Epidermal melanocyte (primary cell): ENCODE measurements around the gene ANKRD16.
A peak's percentile ranks its signal among the peaks of the same experiment; 100 is the strongest.
"Not testable (repeated sequence)": the region's sequence is repeated elsewhere in the genome, so short reads cannot be mapped to it uniquely, and the experiment has no call there.

Source experiments
- DNase-seq: peaks from one replicate; pipeline ENCODE4 v3.0.0; 2011; ENCODE audit warnings: low spot score; ENCODE audit not compliant: insufficient read length

ANKRD16 gene

GRCh38 chr10:5889624-5890451 is at the start of gene ANKRD16, which contains the start of gene FBH1:
Gene ANKRD16 (minus strand): TSS chr10:5889893. CDS start chr10:5889354, 539 bp downstream.
Gene FBH1 (plus strand): TSS chr10:5890243. CDS start chr10:5890346, 103 bp downstream.
- DNase-seq = peak; percentile 86

- no peak for DNase-seq
Observed at GRCh38 chr10:5938291-5938690, 48.6 kb upstream of the ANKRD16 start.

- no peak for DNase-seq
Observed at GRCh38 chr10:5937016-5937415, 47.3 kb upstream of the ANKRD16 start.

GRCh38 chr10:5935628-5936027 is 45.9 kb upstream of the ANKRD16 start:
- no peak for DNase-seq

GRCh38 chr10:5933909-5934546 is 44.3 kb upstream of the ANKRD16 start:
- DNase-seq = no peak

GRCh38 chr10:5932345-5932744 is 42.7 kb upstream of the ANKRD16 start:
- no peak for DNase-seq

- no peak for DNase-seq
Observed at GRCh38 chr10:5930272-5930671, 40.6 kb upstream of the ANKRD16 start.

- DNase-seq = peak; percentile 34
Observed at GRCh38 chr10:5929442-5929841, 39.7 kb upstream of the ANKRD16 start.

GRCh38 chr10:5927306-5927705 is 37.6 kb upstream of the ANKRD16 start:
- no peak for DNase-seq

- DNase-seq = no peak
Observed at GRCh38 chr10:5924889-5925288, 35.2 kb upstream of the ANKRD16 start.

- no peak for DNase-seq
Observed at GRCh38 chr10:5921746-5922145, 32.1 kb upstream of the ANKRD16 start.

GRCh38 chr10:5919568-5919967 is 29.9 kb upstream of the ANKRD16 start:
- DNase-seq = no peak

GRCh38 chr10:5918763-5919162 is 29.1 kb upstream of the ANKRD16 start:
- DNase-seq = no peak

- no peak for DNase-seq
Observed at GRCh38 chr10:5917305-5917704, 27.6 kb upstream of the ANKRD16 start.

GRCh38 chr10:5915451-5915850 is 25.8 kb upstream of the ANKRD16 start:
- no peak for DNase-seq

- DNase-seq = no peak
Observed at GRCh38 chr10:5913736-5914135, 24.0 kb upstream of the ANKRD16 start.

GRCh38 chr10:5911670-5912069 is 22.0 kb upstream of the ANKRD16 start:
- DNase-seq = no peak

GRCh38 chr10:5910323-5911100 is 20.8 kb upstream of the ANKRD16 start:
- no peak for DNase-seq

GRCh38 chr10:5908676-5909075 is 19.0 kb upstream of the ANKRD16 start:
- not testable (repeated sequence) for DNase-seq

GRCh38 chr10:5906651-5907050 is 17.0 kb upstream of the ANKRD16 start:
- no peak for DNase-seq

GRCh38 chr10:5905854-5906507 is 16.3 kb upstream of the ANKRD16 start:
- no peak for DNase-seq
